GM19193 (cell line): ENCODE measurements around the gene STMN3.

Experiments used
- POLR2A ChIP-seq: IDR thresholded peaks from 4 replicates; pipeline ENCODE4 v1.6.1; 2011; ENCODE audit not compliant: insufficient read depth, insufficient read length; ENCODE audit errors: extremely low read depth

Gene STMN3

GRCh38 chr20:63695424-63696305, 42.4 kb upstream of the STMN3 start:
- TF ChIP-seq POLR2A: no peak

- TF ChIP-seq POLR2A: no peak
Measured at GRCh38 chr20:63694584-63695423, 41.6 kb upstream of the STMN3 start.

GRCh38 chr20:63693733-63694583, 40.7 kb upstream of the STMN3 start:
- no peak for TF ChIP-seq POLR2A

- TF ChIP-seq POLR2A: no peak
Measured at GRCh38 chr20:63693083-63693732, 40.0 kb upstream of the STMN3 start.

GRCh38 chr20:63692436-63693082, 39.3 kb upstream of the STMN3 start:
- TF ChIP-seq POLR2A: no peak

GRCh38 chr20:63691711-63692435, 38.6 kb upstream of the STMN3 start:
- no peak for TF ChIP-seq POLR2A

GRCh38 chr20:63690898-63691710, 37.9 kb upstream of the STMN3 start:
- TF ChIP-seq POLR2A: no peak

GRCh38 chr20:63690003-63690897, 37.0 kb upstream of the STMN3 start:
- TF ChIP-seq POLR2A: no peak

- no peak for TF ChIP-seq POLR2A
Measured at GRCh38 chr20:63689046-63690002, 36.1 kb upstream of the STMN3 start.
